Adrenal gland (tissue), 5 donors: ENCODE measurements around the gene PRELID3B.

ENCODE experiments used
- CTCF ChIP-seq, 6 experiments: fragments of 450-650 bp in 4 of 6; fragments of 200-600 bp in 2 of 6; sonication (generic) in 1 of 6; IDR thresholded peaks; 1 replicate in 5 of 6; 2 replicates in 1 of 6; pipeline versions ENCODE4 v1.5.1 to v1.8.0; 2016 to 2021; ENCODE audit warnings: antibody characterized with exemption in 6 of 6, mild to moderate bottlenecking in 2 of 6, moderate library complexity in 1 of 6
- POLR2A ChIP-seq, 2 donors: fragments of 450-650 bp; IDR thresholded peaks; one replicate each; pipeline ENCODE4 v1.6.1; 2017; ENCODE audit warnings: antibody characterized with exemption in 2 of 2, mild to moderate bottlenecking in 2 of 2, moderate library complexity in 1 of 2
- donor health status: DM: no; HTN: no; CAD: no.

DNA sequence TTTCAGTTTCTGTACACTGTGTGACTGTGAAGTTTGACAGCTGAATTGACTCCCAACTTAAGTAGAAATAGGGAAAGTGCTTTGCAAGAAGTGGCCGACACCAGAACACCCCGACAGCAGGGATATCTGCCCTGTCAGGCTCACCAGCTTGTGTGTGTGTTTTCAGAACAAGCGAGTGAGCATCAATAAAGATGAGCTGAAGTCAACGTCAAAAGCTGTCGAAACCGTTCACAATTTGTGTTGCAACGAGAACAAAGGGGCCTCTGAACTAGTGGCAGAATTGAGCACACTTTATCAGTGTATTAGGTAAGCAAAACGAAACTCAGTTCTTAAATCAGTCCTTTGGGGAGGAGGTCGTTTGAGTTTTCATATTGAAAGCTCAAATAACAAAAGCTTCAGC is 50.9 kb downstream of the PRELID3B start:
- TF ChIP-seq POLR2A (IDR thresholded peaks at IDR 0.05) (no peak), CTCF (IDR thresholded peaks at IDR 0.05) (no peak)
